ENCODE data around the gene SLC9C1.
A peak's percentile ranks its signal among the peaks of the same experiment; 100 is the strongest.

The SLC9C1 gene

DNA sequence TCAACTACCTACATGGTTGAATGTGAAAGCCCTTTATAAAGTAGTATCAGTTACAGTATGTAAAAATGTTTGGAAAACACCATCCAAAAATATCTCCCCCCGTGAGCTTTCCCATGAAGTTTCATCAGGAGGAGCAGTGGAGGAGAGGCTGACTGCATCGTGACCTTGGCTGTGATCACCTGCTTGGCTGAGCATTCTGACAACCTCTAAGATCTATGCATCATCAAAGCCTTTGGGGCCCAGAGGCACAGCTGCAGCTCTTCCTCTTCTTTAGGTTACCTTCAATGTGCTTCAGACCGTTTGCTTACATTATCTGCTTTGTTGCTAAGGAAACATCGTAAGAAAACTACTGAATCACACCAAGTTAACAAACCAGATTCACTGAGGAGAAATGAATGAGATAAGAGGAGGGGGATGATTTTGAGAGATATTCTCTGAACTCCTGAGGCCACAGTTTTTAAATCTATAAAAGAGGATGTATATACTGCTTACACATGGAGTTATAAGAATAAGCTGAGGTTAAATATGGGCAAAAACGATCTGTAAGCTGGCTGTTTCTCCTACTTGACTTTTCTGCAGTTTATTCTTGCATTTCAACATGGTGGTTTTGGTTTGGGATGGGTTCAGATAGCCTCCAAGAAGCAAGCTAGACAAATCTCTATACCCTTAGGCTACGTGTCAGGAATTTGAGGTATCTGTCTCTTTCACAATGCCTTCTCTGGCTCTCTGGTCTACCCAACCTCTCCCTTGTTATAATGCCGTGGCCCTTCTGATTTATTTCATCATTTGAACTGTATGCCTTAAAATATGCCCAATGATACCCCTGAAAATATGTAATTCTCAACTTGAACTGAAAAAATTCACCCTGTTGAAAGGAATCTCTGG lies 164.9 kb downstream of the SLC9C1 start:
- TF ChIP-seq, protein P1, sequence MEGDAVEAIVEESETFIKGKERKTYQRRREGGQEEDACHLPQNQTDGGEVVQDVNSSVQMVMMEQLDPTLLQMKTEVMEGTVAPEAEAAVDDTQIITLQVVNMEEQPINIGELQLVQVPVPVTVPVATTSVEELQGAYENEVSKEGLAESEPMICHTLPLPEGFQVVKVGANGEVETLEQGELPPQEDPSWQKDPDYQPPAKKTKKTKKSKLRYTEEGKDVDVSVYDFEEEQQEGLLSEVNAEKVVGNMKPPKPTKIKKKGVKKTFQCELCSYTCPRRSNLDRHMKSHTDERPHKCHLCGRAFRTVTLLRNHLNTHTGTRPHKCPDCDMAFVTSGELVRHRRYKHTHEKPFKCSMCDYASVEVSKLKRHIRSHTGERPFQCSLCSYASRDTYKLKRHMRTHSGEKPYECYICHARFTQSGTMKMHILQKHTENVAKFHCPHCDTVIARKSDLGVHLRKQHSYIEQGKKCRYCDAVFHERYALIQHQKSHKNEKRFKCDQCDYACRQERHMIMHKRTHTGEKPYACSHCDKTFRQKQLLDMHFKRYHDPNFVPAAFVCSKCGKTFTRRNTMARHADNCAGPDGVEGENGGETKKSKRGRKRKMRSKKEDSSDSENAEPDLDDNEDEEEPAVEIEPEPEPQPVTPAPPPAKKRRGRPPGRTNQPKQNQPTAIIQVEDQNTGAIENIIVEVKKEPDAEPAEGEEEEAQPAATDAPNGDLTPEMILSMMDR (IDR thresholded peaks at IDR 0.05; ENCODE audit: insufficient read depth, low read length, poor library complexity, severe bottlenecking), result no peak
- peak; percentile 84 for DNase-seq (ENCODE audit: extremely low read depth, insufficient read length)
- Histone ChIP-seq H3K36me3 (ENCODE audit: control insufficient read depth, insufficient read depth, low read length) (peaks cover 19% of the 10 kb centered on the region), H3K27me3 (replicated peaks; ENCODE audit: control insufficient read depth, insufficient read depth, low read length) (no peaks in the 10 kb centered on the region), H3K4me3 (replicated peaks; ENCODE audit: low read depth, low read length) (peak overlapping the region; percentile 74)

DNA sequence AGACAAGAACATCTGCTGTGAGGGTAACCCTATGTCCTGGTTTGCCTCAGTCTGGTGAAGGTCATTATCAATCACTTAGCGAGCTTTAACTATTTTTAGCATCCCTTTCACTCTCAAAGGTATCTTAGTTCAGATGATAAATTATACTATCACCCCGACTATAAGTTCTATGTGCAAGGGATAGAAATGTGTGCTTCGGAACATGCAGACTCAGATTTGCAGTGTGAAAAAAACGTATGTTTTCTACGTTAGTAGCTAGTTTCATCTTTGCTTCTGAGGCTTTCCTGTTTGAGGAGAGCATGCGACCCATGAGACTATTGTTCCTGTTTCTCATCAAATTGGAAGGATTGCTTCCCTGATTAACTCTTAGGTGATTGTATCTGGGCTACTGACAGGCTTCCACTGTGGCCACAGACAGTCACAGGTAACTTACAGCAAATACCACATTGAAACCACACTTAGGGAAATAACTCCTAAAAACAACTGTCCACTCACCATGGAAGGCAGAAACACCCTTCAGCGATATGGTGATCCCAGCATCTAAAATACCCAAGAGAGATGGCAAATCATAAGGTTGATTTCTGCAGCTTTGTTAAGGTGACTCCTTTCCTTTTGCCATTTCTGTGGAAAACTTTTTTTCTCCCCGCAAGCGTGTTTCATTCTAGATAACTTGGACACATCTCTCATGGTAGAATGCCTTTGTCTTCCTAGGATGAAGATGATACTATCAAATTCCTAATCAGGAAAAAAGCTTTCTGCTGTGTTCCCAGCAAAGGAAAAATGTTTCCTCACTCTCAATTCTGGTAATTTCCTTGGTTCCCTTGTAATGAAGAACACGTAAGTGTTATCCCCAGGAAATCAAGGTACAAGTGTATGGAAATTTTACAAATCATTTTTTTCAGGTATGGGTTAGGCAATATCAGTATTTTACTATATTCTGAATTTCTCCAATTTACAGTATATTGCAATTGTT lies 166.2 kb downstream of the SLC9C1 start:
- Histone ChIP-seq H3K36me3 (ENCODE audit: control insufficient read depth, insufficient read depth, low read length) (peaks cover 25% of the 10 kb centered on the region), H3K4me3 (replicated peaks; ENCODE audit: low read depth, low read length) (peak overlapping the region; percentile 74), H3K27me3 (replicated peaks; ENCODE audit: control insufficient read depth, insufficient read depth, low read length) (no peaks in the 10 kb centered on the region)
- DNase-seq (ENCODE audit: extremely low read depth, insufficient read length), result peak; percentile 56
- TF ChIP-seq, protein P1 (IDR thresholded peaks at IDR 0.05; ENCODE audit: insufficient read depth, low read length, poor library complexity, severe bottlenecking), result no peak

DNA sequence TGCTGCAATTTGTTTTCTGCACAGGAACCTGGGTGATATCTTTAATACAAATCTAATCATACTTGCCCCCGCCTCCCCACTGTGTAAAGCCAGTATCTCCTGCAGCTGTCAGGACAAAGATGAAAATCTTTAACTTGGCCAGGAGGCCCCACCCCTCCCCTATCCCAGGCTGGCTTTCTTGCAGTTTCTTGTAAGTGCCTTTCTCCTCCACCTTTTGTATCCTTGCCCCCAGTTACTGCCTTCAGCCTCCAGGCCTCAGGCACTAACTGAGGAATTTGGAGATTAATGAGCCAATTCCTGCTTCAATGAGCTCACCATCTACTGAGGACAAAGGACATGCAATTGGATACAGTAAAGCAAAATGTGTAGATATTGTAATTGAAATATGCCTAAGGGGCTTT lies 167.5 kb downstream of the SLC9C1 start:
- no peak for DNase-seq (ENCODE audit: extremely low read depth, insufficient read length)
- H3K36me3 ChIP-seq (ENCODE audit: control insufficient read depth, insufficient read depth, low read length), result peaks cover 28% of the 10 kb centered on the region
- TF ChIP-seq, protein P1 (IDR thresholded peaks at IDR 0.05; ENCODE audit: insufficient read depth, low read length, poor library complexity, severe bottlenecking), result no peak
- H3K27me3 ChIP-seq (replicated peaks; ENCODE audit: control insufficient read depth, insufficient read depth, low read length), result no peaks in the 10 kb centered on the region
- H3K4me3 ChIP-seq (replicated peaks; ENCODE audit: low read depth, low read length), result no peak overlapping the region; the same call in 1 of the 2 replicates

DNA sequence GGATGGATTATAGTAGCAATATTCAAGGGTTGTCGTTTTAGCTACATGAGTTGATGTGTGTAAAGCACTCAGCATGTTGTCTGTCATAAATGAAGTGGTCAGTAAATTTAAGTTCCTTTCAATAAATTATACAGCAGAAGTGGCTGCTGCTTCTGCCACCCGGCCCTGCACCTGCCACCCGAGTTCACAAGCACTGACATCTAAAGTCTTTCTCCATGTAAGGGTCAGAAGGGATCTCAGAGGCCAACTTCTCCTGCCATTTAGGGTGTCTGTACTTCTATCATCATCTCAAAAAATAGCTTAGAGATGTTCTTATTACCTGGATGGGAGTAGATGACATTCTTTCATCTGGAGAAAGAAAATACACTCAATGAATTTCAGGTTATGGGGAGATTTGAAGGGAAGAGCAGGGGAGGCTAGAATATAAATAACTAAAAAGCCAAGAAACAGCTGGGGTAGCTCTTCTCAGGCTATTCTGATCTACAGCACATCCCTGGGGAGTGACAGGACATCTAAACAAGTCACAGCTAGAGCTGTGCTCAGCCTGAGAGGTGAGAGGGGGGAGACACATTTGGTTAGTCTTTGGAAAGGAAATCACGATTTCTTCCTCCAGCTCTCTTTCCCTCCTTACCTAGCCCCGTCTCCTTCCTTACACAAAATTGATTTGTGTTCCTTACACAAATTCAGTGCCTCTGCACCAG lies 169.0 kb downstream of the SLC9C1 start:
- H3K27me3 ChIP-seq (replicated peaks; ENCODE audit: control insufficient read depth, insufficient read depth, low read length), result no peaks in the 10 kb centered on the region
- H3K4me3 ChIP-seq (replicated peaks; ENCODE audit: low read depth, low read length), result no peak overlapping the region
- H3K36me3 ChIP-seq (ENCODE audit: control insufficient read depth, insufficient read depth, low read length), result peaks cover 29% of the 10 kb centered on the region
- no peak for DNase-seq (ENCODE audit: extremely low read depth, insufficient read length)
- TF ChIP-seq, protein P1 (IDR thresholded peaks at IDR 0.05; ENCODE audit: insufficient read depth, low read length, poor library complexity, severe bottlenecking), result no peak

DNA sequence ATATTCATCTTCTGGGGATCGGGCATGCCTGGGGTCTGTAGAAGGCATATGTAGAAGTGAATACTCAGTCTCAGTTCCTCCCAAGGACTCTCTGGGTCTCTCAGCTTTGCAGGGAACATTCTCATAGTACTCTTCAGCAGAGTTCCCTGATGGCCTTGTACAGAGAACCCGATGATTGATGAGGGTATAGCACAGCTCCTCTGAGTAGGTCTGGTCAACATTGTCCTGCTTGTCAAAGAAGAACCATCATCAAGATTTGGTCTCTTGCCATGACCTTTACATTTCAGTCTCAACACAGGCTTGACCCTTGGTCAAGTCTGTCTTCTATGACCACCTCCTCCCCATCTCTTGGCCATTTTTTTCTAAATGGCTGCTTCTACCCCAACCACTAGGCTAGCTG lies 170.5 kb downstream of the SLC9C1 start:
- DNase-seq (ENCODE audit: extremely low read depth, insufficient read length), result no peak
- TF ChIP-seq, protein P1 (IDR thresholded peaks at IDR 0.05; ENCODE audit: insufficient read depth, low read length, poor library complexity, severe bottlenecking), result no peak
- Histone ChIP-seq H3K27me3 (replicated peaks; ENCODE audit: control insufficient read depth, insufficient read depth, low read length) (no peaks in the 10 kb centered on the region), H3K36me3 (ENCODE audit: control insufficient read depth, insufficient read depth, low read length) (peaks cover 28% of the 10 kb centered on the region), H3K4me3 (replicated peaks; ENCODE audit: low read depth, low read length) (no peak overlapping the region)

Measured in GM06990 (cell line).